Stimulated activated CD8-positive, alpha-beta memory T cell treated with anti-CD3 and anti-CD28 coated beads, Interleukin-7, amount 100 ng/mL, for 48 hours (primary cell): ENCODE measurements around the gene FBXO2.
"Not testable (repeated sequence)": the region's sequence is repeated elsewhere in the genome, so short reads cannot be mapped to it uniquely, and the experiment has no call there.

Experiments used
- DNase-seq, 2 donors: peaks; one replicate each; pipeline ENCODE4 v3.0.0-alpha.2; 2020; ENCODE audit warnings: low read depth in 1 of 2; ENCODE audit errors: extremely low read depth in 1 of 2

Gene FBXO2

DNA sequence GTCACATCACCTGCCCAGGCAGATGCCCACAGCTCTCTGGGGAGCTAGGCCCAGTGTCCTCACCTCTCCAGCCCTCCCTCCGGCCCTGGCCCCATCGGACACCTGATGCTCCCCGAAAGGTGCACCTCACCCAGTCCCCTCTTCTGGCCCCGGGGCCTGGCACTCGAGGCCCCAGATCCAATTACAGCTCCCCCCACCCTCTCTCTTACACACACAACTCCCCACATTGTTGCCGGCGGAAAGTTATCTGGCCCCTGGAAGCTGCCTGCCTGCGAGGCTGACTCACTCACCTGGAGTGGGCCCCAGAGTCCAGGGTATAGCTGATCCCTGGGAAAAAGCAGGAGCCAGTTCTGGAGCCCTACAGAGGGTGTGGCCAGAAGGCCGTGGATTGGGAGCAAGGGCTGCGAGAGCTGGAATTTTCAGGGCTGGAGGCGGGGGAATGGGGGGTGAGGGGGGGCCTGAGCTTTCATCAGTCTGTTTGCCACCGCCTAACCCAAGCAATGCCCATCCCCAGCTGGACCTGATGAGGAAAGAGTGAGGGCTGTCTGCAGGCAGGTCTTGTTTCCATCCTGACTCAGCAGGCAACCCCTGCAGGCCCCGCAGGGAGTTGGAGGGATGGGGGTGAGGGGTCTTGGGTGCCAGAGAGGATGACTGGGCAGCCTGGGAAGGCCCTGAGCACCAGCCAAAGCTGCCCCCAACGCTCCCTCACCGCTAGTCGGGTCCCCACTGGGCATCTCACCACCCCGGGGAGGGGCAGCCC, 948 bp downstream of the FBXO2 start:
- no peak for DNase-seq

DNA sequence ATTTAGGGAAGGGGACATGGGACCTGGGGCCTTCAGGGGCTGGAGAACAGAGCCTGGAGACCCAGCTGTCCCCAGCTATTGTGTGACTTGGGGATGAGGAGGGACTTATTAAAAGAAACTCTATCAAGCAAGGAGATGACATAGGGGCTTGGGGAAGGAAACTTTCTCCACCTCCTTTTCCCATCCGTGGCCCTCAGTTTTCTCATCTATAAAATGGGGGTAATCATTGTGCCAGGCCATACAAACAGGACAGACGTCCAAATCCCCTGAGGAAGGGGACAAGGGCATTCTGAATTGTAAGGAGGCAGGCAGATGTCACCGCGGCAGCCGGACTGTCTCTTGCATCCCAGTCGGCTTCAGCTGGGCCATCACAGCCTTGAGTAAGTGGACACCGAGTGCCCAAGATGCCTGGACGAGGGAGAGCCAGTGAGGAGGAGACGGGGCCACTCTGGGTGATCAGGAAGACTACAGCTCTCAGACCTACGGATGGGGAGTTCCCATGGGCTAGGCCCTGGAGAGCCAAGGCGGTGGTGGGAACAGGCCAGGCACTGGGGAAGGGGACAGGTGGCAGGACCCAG, 1.9 kb downstream of the FBXO2 start:
- DNase-seq: no peak

DNA sequence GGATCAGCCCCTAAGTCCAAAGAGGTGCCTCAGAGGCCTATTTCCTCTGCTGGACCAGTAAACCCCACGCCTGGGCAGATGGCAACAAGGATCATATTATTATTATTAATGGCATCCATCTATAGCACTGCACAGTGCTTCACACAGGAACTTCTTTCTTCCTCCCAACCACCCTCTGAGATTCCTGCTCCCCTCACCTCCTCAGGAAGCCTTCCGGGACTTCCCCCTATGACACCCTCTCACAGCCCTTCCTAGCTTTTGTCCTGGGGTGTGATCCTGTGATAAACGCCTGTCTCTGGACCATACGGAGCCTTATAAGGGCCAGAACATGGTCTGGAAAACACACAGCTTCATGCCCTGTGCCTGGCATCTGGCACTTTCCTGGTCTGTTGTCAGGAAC, 3.2 kb downstream of the FBXO2 start:
- DNase-seq: no peak

- peak; percentile 73 to 83 for DNase-seq
These were observed 3.8 kb downstream of the FBXO2 start for GRCh38 chr1:11650331-11650991.

- no peak for DNase-seq
These were observed 4.5 kb downstream of the FBXO2 start for GRCh38 chr1:11649624-11650330.

DNA sequence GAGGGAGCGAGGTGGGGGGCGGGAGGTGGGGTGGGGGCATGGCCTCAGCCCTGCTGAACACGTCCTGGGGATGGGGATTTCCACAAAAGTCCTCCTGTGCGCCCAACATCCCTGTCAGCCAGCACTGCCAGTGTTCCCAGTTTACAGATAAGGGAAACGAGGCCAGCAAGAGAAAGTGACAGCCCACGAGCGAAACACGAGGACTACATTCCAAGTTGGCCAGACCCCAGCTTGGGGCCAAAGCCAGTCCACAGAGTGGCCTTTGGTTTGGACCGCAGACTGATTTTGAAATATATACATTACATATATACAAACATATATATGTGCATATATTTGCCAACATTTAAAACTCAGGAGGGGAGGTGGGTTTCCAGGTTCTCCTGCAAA, 5.0 kb downstream of the FBXO2 start:
- DNase-seq: no peak

GRCh38 chr1:11648732-11649158, 5.5 kb downstream of the FBXO2 start:
- DNase-seq: no peak

DNA sequence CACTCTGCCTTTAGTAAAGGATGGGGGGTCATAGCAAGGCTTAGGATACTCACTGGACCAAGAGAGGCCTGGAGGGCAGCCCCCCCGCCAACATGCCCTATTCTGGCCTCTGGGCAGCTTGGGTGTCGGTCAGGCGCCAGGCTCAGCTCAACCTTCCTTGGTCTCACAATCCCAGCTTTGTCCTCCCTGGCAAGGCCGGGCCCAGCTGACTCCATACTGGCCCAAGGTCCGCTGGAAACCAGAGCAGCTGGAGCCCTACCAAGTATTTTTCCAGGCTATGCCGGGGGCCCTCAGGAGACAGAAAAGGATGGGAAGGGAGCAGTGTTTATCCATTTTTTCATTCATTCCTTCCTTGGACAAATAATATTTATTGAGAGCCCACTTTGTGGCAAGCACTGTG, 6.2 kb downstream of the FBXO2 start:
- DNase-seq: no peak

DNA sequence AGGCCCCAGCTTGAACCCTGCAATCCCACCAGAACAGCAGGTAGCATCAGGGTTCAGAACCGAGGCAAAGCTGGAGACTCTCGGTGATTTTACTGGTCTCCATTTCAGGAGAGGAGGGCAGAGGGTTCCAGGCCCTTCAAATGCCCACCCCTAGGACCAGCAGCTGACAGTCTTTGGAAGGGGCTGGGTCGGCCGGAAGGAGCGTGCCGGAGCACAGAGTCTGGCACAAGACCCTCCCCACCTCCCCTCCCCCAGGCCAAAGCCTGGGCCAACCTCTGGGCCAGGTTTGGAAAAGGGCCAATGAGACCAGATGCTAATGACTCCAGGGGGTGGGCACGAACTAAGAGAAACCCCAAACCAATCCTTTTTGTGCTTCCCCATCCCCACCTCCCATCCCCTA, 6.9 kb downstream of the FBXO2 start:
- DNase-seq: no peak

DNA sequence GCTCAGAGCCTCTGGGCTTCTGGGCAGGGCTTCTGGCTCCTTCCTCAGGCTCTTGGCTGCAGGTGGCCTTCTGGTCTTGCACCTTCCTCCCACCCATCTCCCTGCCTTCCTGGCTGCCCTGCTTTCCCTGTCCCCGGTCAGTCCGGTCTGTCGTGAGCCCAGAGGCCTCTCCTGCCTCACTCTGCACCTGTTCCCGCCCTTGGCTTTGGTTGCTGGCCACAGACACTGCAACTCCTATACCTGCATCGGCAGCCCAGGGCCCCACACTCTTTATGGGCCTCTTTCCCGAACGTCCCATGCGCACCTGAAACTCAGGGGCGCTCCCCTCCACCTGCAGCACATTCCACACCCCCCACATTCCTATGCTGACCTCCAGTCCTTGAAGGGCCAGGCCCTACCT, 7.9 kb downstream of the FBXO2 start:
- no peak for DNase-seq

- DNase-seq: peak; percentile 53 to 72
These were observed 8.5 kb downstream of the FBXO2 start for GRCh38 chr1:11645670-11646265.

DNA sequence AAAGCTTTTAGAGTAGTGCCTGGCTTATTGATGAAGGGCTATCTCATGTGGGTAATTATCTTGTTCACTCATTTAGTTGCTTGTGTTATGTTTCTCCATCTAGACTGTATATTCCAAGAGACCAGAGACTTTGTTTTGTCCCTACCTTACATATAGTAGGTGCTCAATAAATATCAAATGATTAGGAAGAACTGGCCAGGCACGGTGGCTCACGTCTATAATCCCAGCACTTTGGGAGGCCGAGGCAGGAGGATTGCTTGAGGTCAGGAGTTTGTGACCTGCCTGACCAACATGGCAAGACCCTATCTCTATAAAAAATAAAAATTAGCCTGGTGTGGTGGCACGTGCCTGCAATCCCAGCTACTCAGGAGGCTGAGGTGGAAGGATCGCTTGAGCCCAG, 9.0 kb downstream of the FBXO2 start:
- no peak for DNase-seq

DNA sequence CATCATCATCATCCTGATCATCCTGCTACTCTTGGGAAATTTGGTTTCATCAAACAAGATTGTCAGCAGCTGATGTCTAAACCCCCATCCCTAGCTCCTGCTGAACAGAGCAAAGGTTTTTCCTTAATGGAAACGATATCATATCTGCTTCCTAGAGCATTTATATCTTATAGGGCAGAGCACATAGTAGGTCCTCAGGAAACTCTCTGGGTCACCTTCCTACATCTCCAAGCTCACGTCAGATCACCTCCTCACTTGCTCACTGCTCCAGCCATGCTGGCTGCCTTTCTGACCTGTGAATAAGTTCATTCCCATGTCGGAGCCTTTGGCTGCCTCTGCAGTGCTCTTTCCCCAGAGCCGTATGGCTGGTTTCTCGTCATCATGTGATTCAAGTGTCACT, 10.4 kb downstream of the FBXO2 start:
- no peak for DNase-seq

DNA sequence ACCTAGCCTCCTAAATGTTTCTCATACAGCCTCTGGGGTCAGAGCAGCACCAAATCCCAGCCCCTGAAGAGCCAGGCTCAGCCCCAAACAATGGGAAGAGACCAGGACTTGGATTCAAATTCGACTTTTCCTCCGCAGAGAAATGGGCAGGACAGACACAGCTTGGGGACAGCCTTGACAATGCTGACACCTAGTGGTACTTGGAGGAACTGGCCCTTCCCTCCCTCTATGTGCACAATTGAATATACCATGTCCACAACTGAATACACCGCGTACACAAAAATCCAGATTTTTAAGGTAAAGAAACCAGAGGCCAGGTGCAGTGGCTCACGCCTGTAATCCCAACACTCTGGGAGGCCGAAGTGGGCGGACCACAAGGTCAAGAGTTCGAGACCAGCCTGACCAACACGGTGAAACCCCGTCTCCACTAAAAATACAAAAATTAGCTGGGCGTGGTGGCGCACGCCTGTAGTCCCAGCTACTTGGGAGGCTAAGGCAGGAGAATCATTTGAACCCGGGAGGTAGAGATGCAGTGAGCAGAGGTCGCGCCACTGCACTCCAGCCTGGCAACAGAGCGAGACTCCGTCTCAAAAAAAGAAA, 11.7 kb downstream of the FBXO2 start:
- DNase-seq: not testable (repeated sequence)

- no peak for DNase-seq
These were observed 12.4 kb downstream of the FBXO2 start for GRCh38 chr1:11641776-11642305.

DNA sequence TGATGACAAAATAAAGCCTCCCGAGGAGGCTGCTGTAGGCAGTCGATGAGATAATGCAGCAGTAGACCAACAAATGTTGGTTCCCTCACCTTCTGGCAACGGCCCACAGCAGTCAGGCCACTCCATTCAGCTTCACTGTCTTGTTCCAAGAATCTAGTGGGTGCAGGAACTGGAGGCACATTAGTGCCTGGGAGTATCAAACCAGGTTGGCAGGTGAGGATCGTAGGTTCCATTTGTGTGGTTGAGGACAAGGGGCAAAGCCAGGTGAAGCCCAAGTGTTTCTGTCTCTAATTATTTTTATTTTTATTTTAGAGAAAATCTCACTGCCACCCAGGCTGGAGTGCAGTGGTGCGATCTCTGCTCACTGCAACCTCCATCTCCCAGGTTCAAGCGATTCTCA, 13.3 kb downstream of the FBXO2 start:
- DNase-seq: no peak

DNA sequence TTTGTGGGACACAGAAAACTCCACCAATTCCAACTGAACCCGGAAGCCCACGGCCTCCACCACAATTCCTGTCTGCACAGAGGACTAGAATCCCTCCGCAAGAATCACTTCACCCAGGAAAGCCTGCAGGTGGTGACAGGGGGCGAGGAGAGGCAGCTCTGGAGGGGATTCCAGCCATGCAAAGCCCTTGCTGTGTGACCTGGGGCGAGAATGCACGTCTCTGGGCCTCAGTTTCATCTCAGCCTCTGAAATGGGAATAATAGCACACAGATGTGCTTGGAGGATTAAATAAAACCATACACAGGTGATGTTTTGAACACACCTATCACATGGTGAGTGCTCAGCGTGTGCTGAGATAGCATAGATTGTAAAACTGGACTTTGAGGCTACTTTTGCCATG, 14.1 kb downstream of the FBXO2 start:
- DNase-seq: no peak

DNA sequence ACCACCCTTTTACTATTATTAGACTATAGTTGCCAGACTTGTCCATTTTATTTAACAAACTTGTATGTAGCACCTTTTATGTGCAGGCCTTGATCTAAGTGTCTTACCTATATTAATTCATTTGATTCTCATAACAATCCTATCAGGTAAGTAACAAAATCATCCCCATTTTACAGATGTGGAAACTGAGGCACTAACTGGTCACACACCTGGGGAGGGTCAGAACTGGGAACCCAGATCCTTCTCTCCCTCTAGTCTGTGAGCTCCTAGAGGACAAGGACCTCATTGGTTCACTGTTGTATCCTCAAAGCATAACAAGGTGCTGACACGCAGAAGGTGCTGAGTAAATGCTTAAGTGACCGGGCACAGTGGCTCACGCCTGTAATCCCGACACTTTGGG, 14.9 kb downstream of the FBXO2 start:
- DNase-seq: no peak

DNA sequence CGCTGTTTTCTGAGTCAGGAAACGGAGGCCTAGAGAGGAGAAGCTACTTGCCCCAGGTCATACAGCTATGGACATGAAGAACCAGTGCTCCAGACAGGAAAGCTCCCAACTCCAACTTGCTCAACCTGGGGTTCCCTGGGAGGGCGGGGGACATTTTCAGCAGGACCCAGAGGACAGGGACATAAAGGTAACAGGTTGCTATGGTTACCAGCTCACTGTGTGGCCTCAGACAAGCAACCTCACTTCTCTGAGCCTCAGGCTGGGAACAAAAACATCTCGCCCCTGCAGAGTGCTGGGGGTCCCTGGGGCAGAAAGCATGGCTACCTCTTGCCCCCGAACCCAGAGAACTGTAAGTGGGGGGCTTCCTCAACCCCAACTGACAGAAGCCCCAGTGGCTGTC, 16.1 kb downstream of the FBXO2 start:
- DNase-seq: no peak

DNA sequence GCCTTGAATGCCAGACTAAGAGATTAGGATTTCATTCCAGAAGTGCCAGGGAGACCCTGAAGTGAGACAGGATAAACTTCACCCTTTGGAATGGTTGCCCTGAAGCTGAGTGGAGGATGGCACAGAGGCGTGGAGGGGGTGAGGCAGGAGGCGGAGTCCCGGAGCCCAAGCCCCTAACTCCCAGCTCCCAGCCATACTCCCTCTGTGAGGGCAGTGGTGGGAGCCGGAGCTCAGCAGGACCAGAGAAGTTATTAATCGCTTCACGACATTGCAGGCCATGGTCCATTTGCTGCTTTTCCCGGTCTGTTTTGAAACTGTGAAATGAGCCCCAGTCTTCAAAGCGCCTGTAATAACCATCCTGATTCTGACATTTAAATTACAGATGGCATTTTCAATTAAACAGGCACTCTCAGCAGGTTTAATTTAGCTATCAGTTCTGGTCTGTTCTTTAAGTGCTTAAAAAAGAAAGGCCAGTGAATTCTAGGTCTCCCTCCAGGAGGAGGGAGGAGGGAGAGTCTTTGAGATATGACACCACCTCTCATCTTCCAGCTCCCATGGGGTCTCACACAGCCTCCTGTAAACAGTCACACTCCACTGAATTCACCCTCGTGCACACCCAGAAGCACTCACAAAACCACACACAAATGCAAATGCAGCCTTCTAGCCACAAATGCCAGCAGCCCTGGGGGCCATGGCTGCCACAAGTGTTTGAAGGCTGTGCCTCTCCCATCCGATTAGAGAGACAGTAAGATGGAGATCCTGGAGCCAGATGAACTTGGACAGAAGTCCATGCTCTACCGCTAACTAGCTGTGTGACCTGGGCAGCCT, 19.6 kb downstream of the FBXO2 start:
- DNase-seq: no peak
